ENCODE results near the gene TXNDC5. TPM values are rescaled to one million over a fixed set of nuclear protein-coding genes. Genes with fewer than 3 reads are reported as not detected.

The TXNDC5 gene
- polyA plus RNA-seq, 3 donors, result 12.6 to 33.5 (median 21.2) TPM

DNA sequence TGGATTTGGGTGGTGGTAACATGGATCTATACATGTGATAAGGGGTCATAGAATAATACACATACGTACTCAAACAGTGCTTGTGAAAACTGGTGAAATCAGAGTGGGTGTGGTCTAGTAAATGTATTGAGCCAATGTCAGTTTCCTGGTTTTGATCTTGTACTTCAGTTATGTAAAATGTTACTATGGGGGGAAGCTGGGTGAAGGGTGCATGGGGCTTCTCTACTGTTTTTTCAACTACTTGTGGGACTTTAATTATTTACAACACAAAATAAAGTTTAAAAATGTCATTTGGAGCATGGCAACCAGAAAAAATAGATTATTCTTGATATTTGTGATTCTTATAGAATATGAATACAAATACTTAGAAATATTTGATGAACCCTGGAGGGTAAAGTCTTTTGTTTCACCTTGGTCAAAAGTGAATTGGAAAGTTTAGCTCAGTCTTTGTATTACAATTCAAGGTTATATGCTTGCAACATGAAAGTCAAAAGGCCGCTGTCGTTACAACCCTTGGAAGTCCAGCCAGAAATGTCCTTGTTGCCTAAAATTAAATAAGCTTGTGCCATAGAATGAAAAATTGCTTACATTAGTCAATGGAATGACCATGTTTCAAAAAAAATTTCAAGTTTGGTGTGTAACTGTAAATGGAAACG lies 74.1 kb downstream of the TXNDC5 start:
- Mint-ChIP-seq H3K9me3 (peaks cover 0 to 6% (median 0%) of the 10 kb centered on the region in 7 donors), H3K36me3 (no peaks in the 10 kb centered on the region), H3K27me3 (ENCODE audit: low read depth in 3 of 3) (peaks cover 0 to 2% (median 0%) of the 10 kb centered on the region in 3 donors), H3K4me1 (no peaks in the 10 kb centered on the region), H3K4me3 (no peak overlapping the region), H3K27ac (no peak overlapping the region)
- H4K20me1 ChIP-seq (ENCODE audit: insufficient read depth, low read length), result no peaks in the 10 kb centered on the region
- no peaks in the 10 kb centered on the region for H3K4me1 ChIP-seq (ENCODE audit: control insufficient read depth in 1 of 2, insufficient read depth in 2 of 2, low read length in 2 of 2)
- no peak for TF ChIP-seq CTCF (IDR thresholded peaks at IDR 0.05)
- H2AFZ ChIP-seq (ENCODE audit: insufficient read depth, low read depth, low read length, poor library complexity, severe bottlenecking), result no peak overlapping the region
- H3K4me2 ChIP-seq (replicated peaks; ENCODE audit: extremely low read depth, low read length, poor library complexity, severe bottlenecking), result no peak overlapping the region
- no peak overlapping the region for H3K9ac ChIP-seq (ENCODE audit: insufficient read depth, low read length, poor library complexity, severe bottlenecking)
- intact Hi-C loops (cut with micrococcal nuclease), result no loop called here
- no peak for DNase-seq
- no peaks in the 10 kb centered on the region for H3K79me2 ChIP-seq (ENCODE audit: insufficient read depth, low read length)
- no peak overlapping the region for H3K27ac ChIP-seq (ENCODE audit: low read depth in 1 of 2, low read length in 2 of 2)
- H3K4me3 ChIP-seq (replicated peaks in 1 of 3; ENCODE audit: low read depth in 2 of 3, low read length in 3 of 3), result no peak overlapping the region
- H3K36me3 ChIP-seq (replicated peaks in 1 of 2; ENCODE audit: control insufficient read depth in 1 of 2, insufficient read depth in 2 of 2, low read length in 2 of 2), result no peaks in the 10 kb centered on the region
- no peaks in the 10 kb centered on the region for H3K27me3 ChIP-seq (ENCODE audit: control insufficient read depth in 2 of 2, insufficient read depth in 2 of 2, low read length in 2 of 2)
- 95% methylated on average over 2 of the region's 4 CpGs for WGBS (ENCODE audit: insufficient coverage)
- H3K9me3 ChIP-seq (replicated peaks in 1 of 2; ENCODE audit: control insufficient read depth in 1 of 2, insufficient read depth in 1 of 2, low read length in 2 of 2), result no peaks in the 10 kb centered on the region

DNA sequence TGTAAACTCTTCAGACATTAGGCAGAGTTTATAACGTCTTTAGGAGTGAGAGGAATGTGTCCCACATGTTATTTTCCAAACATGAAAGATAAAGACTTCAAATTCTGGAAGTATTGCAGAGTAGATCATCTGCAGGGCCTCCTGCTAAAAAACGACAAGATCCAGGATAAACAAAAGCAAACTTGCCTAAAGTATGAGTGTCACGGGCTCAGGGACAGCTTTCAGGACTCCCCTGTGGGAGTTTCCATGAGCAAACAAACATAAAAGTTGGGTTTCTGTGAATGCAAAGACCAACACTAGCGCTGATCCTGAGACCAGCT lies 76.9 kb downstream of the TXNDC5 start:
- H3K79me2 ChIP-seq (ENCODE audit: insufficient read depth, low read length), result no peaks in the 10 kb centered on the region
- 96% methylated on average over 3 of the region's 4 CpGs for WGBS (ENCODE audit: insufficient coverage)
- peaks cover 0 to 12% (median 8%) of the 10 kb centered on the region in 7 donors for H3K9me3 Mint-ChIP-seq

More for the DNA sequence above, 76.9 kb downstream of the TXNDC5 start:
- Mint-ChIP-seq H3K4me3 (no peak overlapping the region), H3K27me3 (ENCODE audit: low read depth in 3 of 3) (peaks cover 0 to 5% (median 2%) of the 10 kb centered on the region in 3 donors), H3K27ac (no peak overlapping the region), H3K36me3 (no peaks in the 10 kb centered on the region), H3K4me1 (no peaks in the 10 kb centered on the region)
- DNase-seq, result no peak
- Histone ChIP-seq H3K9me3 (replicated peaks in 1 of 2; ENCODE audit: control insufficient read depth in 1 of 2, insufficient read depth in 1 of 2, low read length in 2 of 2) (no peaks in the 10 kb centered on the region), H3K4me3 (replicated peaks in 1 of 3; ENCODE audit: low read depth in 2 of 3, low read length in 3 of 3) (no peak overlapping the region), H3K4me2 (replicated peaks; ENCODE audit: extremely low read depth, low read length, poor library complexity, severe bottlenecking) (no peak overlapping the region), H3K9ac (ENCODE audit: insufficient read depth, low read length, poor library complexity, severe bottlenecking) (no peak overlapping the region), H3K27ac (ENCODE audit: low read depth in 1 of 2, low read length in 2 of 2) (no peak overlapping the region), H3K4me1 (ENCODE audit: control insufficient read depth in 1 of 2, insufficient read depth in 2 of 2, low read length in 2 of 2) (no peaks in the 10 kb centered on the region), H4K20me1 (ENCODE audit: insufficient read depth, low read length) (no peaks in the 10 kb centered on the region), H3K36me3 (replicated peaks in 1 of 2; ENCODE audit: control insufficient read depth in 1 of 2, insufficient read depth in 2 of 2, low read length in 2 of 2) (no peaks in the 10 kb centered on the region), H3K27me3 (ENCODE audit: control insufficient read depth in 2 of 2, insufficient read depth in 2 of 2, low read length in 2 of 2) (no peaks in the 10 kb centered on the region), H2AFZ (ENCODE audit: insufficient read depth, low read depth, low read length, poor library complexity, severe bottlenecking) (no peak overlapping the region)
- intact Hi-C loops (cut with micrococcal nuclease), result no loop called here
- no peak for TF ChIP-seq CTCF (IDR thresholded peaks at IDR 0.05)
